Inferior parietal cortex (tissue), 1 donor: ENCODE data around the gene SMARCB1.
"Not testable (repeated sequence)": the region's sequence is repeated elsewhere in the genome, so short reads cannot be mapped to it uniquely, and the experiment has no call there.

Source experiments
- DNase-seq: peaks from one replicate; pipeline ENCODE4 v3.0.0-alpha.2; 2016; ENCODE audit errors: extremely low spot score

The SMARCB1 gene

GRCh38 chr22:23846081-23846469, 59.3 kb downstream of the SMARCB1 start:
- DNase-seq: no peak

GRCh38 chr22:23847310-23847920, 60.6 kb downstream of the SMARCB1 start:
- DNase-seq: no peak

- no peak for DNase-seq
These were observed 61.5 kb downstream of the SMARCB1 start for GRCh38 chr22:23847991-23848864.

- peak; percentile 76 for DNase-seq
These were observed 62.5 kb downstream of the SMARCB1 start for GRCh38 chr22:23849009-23850006.

GRCh38 chr22:23850136-23850611, 63.4 kb downstream of the SMARCB1 start:
- DNase-seq: no peak

- DNase-seq: peak; percentile 51
These were observed 70.2 kb downstream of the SMARCB1 start for GRCh38 chr22:23856721-23857605.

GRCh38 chr22:23857606-23858483, 71.1 kb downstream of the SMARCB1 start, which contains the start of gene SLC2A11:
Gene SLC2A11, plus strand, starts transcription at chr22:23857875. Its CDS starts 125 bp downstream, at chr22:23858000.
- peak; percentile 98 for DNase-seq

GRCh38 chr22:23858484-23858815, 71.7 kb downstream of the SMARCB1 start:
- peak; percentile 35 for DNase-seq

- DNase-seq: no peak
These were observed 72.4 kb downstream of the SMARCB1 start for GRCh38 chr22:23859201-23859600.

- not testable (repeated sequence) for DNase-seq
These were observed 73.4 kb downstream of the SMARCB1 start for GRCh38 chr22:23860187-23860586.

GRCh38 chr22:23862103-23862502, 75.3 kb downstream of the SMARCB1 start:
- DNase-seq: no peak

- not testable (repeated sequence) for DNase-seq
These were observed 77.9 kb downstream of the SMARCB1 start for GRCh38 chr22:23864499-23865154.

GRCh38 chr22:23868580-23868979, 81.8 kb downstream of the SMARCB1 start:
- no peak for DNase-seq

- no peak for DNase-seq
These were observed 88.1 kb downstream of the SMARCB1 start for GRCh38 chr22:23874871-23875270.

- DNase-seq: no peak
These were observed 89.0 kb downstream of the SMARCB1 start for GRCh38 chr22:23875801-23876200.

- no peak for DNase-seq
These were observed 90.8 kb downstream of the SMARCB1 start for GRCh38 chr22:23877566-23877965.

GRCh38 chr22:23878219-23878618, 91.5 kb downstream of the SMARCB1 start:
- no peak for DNase-seq

- no peak for DNase-seq
These were observed 95.6 kb downstream of the SMARCB1 start for GRCh38 chr22:23882370-23882769.

- no peak for DNase-seq
These were observed 96.9 kb downstream of the SMARCB1 start for GRCh38 chr22:23883658-23884057.
